Endothelial cell of umbilical vein (primary cell): ENCODE results near the gene AK8. TPM values are rescaled to one million over a fixed set of nuclear protein-coding genes. Genes with fewer than 3 reads are reported as not detected.

Experiments used
- BruUV-seq: library from RNA; stranded (reverse); fragments of 400-500 nt; replicated peaks from 2 replicates; lab custom pipeline; 2021; lab: Mats Ljungman, UMichigan
- CTCF ChIA-PET: fragments of 300-600, 350-600 bp; sonication (Branson Sonifier 250); formaldehyde crosslinking; loops from one replicate; lab custom pipeline; 2021; ENCODE audit warnings: antibody characterized with exemption, inconsistent platforms; lab: Charles Lee
- POLR2A ChIA-PET: fragments of 300-600, 350-600 bp; sonication (Branson Sonifier 250); formaldehyde crosslinking; loops from one replicate; lab custom pipeline; 2021; ENCODE audit warnings: antibody characterized with exemption, inconsistent platforms; lab: Charles Lee
- DNase-seq: peaks from one replicate; pipeline ENCODE4 v3.0.0-alpha.2; 2011; ENCODE audit warnings: low read depth, low spot score
- FAIRE-seq: peaks from 2 replicates; lab custom pipeline; 2011; peaks lifted over from hg19 to GRCh38; lab: Jason Lieb, UNC
- H2AFZ ChIP-seq: 2 replicates; pipeline ENCODE4 v1.6.0; 2012; ENCODE audit warnings: low read depth, low read length, control low read depth, inconsistent platforms
- H3K27ac ChIP-seq: 2 replicates; pipeline ENCODE4 v1.5.1; 2011; ENCODE audit warnings: low read depth, mild to moderate bottlenecking, control low read depth, low read length, moderate library complexity; ENCODE audit not compliant: insufficient read depth
- H3K27me3 ChIP-seq, 2 experiments: 2 replicates each; pipeline versions ENCODE4 v1.6.0 to v1.6.1; 2011; ENCODE audit warnings: low read length in 2 of 2, mixed read lengths in 1 of 2; ENCODE audit not compliant: control insufficient read depth in 2 of 2, insufficient read depth in 2 of 2
- H3K36me3 ChIP-seq, 2 experiments: 2 replicates in 1 of 2; 3 replicates in 1 of 2; pipeline ENCODE4 v1.5.1; 2011; ENCODE audit warnings: low read length in 2 of 2, mild to moderate bottlenecking in 1 of 2, moderate library complexity in 1 of 2; ENCODE audit not compliant: control insufficient read depth in 2 of 2, insufficient read depth in 2 of 2; ENCODE audit errors: extremely low read depth in 1 of 2
- H3K4me1 ChIP-seq: 3 replicates; pipeline ENCODE4 v1.5.1; 2011; ENCODE audit warnings: mild to moderate bottlenecking, low read length; ENCODE audit not compliant: control insufficient read depth, insufficient read depth; ENCODE audit errors: extremely low read depth
- H3K4me2 ChIP-seq: 2 replicates; pipeline ENCODE4 v1.6.1; 2011; ENCODE audit warnings: low read length, control low read depth, mixed read lengths; ENCODE audit not compliant: insufficient read depth
- H3K4me3 ChIP-seq, 3 experiments: fragments of 200-600 bp in 1 of 3; sonication (generic), shearing (Covaris generic) in 1 of 3; replicated peaks in 1 of 3; 2 replicates each; pipeline ENCODE4 v1.5.1; 2011 to 2016; ENCODE audit warnings: control low read depth in 3 of 3, low read length in 3 of 3, mild to moderate bottlenecking in 2 of 3, inconsistent platforms in 1 of 3, low read depth in 1 of 3, moderate library complexity in 1 of 3; ENCODE audit not compliant: insufficient read depth in 1 of 3
- H3K79me2 ChIP-seq: 2 replicates; pipeline ENCODE4 v1.6.0; 2012; ENCODE audit warnings: low read length, inconsistent platforms; ENCODE audit not compliant: control insufficient read depth, insufficient read depth
- H3K9ac ChIP-seq: replicated peaks from 2 replicates; pipeline ENCODE3; 2011; ENCODE audit warnings: low read length, control low read depth; ENCODE audit not compliant: insufficient read depth; ENCODE audit errors: extremely low read depth
- H3K9me1 ChIP-seq: replicated peaks from 3 replicates; pipeline ENCODE4 v1.6.0; 2011; ENCODE audit warnings: mild to moderate bottlenecking, low read length; ENCODE audit not compliant: control insufficient read depth, insufficient read depth; ENCODE audit errors: extremely low read depth
- H3K9me3 ChIP-seq: replicated peaks from 2 replicates; pipeline ENCODE4 v1.5.1; 2012; ENCODE audit warnings: low read length, inconsistent platforms; ENCODE audit not compliant: control insufficient read depth, insufficient read depth
- H4K20me1 ChIP-seq: replicated peaks from 2 replicates; pipeline ENCODE3; 2011; ENCODE audit warnings: mild to moderate bottlenecking, low read length; ENCODE audit not compliant: control insufficient read depth, insufficient read depth; ENCODE audit errors: extremely low read depth
- CTCF ChIP-seq, 2 donors: IDR thresholded peaks; 1 replicate in 1 of 2; 2 replicates in 1 of 2; pipeline ENCODE4 v1.5.1; 2011; ENCODE audit warnings: low read length in 2 of 2, mild to moderate bottlenecking in 2 of 2, moderate library complexity in 2 of 2, control low read depth in 1 of 2, inconsistent platforms in 1 of 2, low read depth in 1 of 2; ENCODE audit not compliant: insufficient read depth in 1 of 2; ENCODE audit errors: extremely low read depth in 1 of 2
- EZH2 ChIP-seq: IDR thresholded peaks from 2 replicates; pipeline ENCODE4 v1.6.1; 2012; ENCODE audit warnings: borderline replicate concordance, low read depth, mild to moderate bottlenecking, moderate library complexity, low read length, inconsistent platforms; ENCODE audit not compliant: severe bottlenecking
- FOS ChIP-seq: IDR thresholded peaks from 2 replicates; pipeline ENCODE4 v1.6.1; 2011; ENCODE audit warnings: mild to moderate bottlenecking, low read length, moderate library complexity, borderline replicate concordance; ENCODE audit not compliant: insufficient read depth
- GATA2 ChIP-seq: IDR thresholded peaks from 2 replicates; pipeline ENCODE4 v1.7.0; 2011; ENCODE audit warnings: low read depth, mild to moderate bottlenecking, moderate library complexity, mixed read lengths, low read length; ENCODE audit not compliant: insufficient read length, insufficient read depth
- JUN ChIP-seq: IDR thresholded peaks from 2 replicates; pipeline ENCODE4 v1.6.1; 2011; ENCODE audit warnings: borderline replicate concordance, low read depth; ENCODE audit not compliant: insufficient read length, insufficient read depth
- MAX ChIP-seq: IDR thresholded peaks from 2 replicates; pipeline ENCODE4 v1.6.1; 2011; ENCODE audit not compliant: insufficient read depth, insufficient read length
- MYC ChIP-seq: IDR thresholded peaks from one replicate; pipeline ENCODE4 v1.6.1; 2011; ENCODE audit warnings: mild to moderate bottlenecking, low read depth, low read length
- POLR2A ChIP-seq: IDR thresholded peaks from 2 replicates; pipeline ENCODE4 v1.6.1; 2012; ENCODE audit warnings: low read depth, mild to moderate bottlenecking, control low read depth, low read length
- POLR2AphosphoS5 ChIP-seq: IDR thresholded peaks from 2 replicates; pipeline ENCODE4 v1.6.1; 2012; ENCODE audit warnings: low read depth, mild to moderate bottlenecking, control low read depth, low read length, moderate library complexity; ENCODE audit not compliant: insufficient read depth
- dilution Hi-C: fragments of 300-500 bp; cut with MboI; formaldehyde crosslinking; loops from one replicate; pipeline ENCODE4 v1.15.0; 2019; ENCODE audit warnings: low sequenced_read_pairs; ENCODE audit not compliant: extremely low pct_ligation_motif_present
- intact Hi-C: fragments of 100-400 bp; cut with micrococcal nuclease; formaldehyde crosslinking; loops from one replicate; pipeline ENCODE4 v1.10.0; 2022
- polyA plus RNA-seq, 4 experiments: library from polyadenylated mRNA; depleted of rRNA in 3 of 4; stranded (reverse) in 3 of 4; unstranded in 1 of 4; fragments of >200 nt; gene quantifications; 2 replicates each; pipeline versions ENCODE4 v1.2.1 to v1.2.3, GENCODE V29; 2011 to 2012; ENCODE audit warnings: missing spikeins in 1 of 4
- total RNA-seq: library from RNA; stranded (reverse); gene quantifications from 2 replicates; pipeline ENCODE4 v1.2.3, GENCODE V29; 2021

Gene AK8
- total and polyA plus RNA-seq, 2 donors (not counting 3 experiments of a cell fraction or from before 2014, with no cell fraction given) = 0.06 TPM; not detected in 1

GRCh38 chr9:132827366-132827765, 50.7 kb downstream of the AK8 start:
- intact Hi-C loops = no loop called here
- H3K27ac ChIP-seq = no peak overlapping the region
- H3K9me1 ChIP-seq = no peaks in the 10 kb centered on the region
- TF ChIP-seq MYC = no peak
- TF ChIP-seq POLR2A = no peak
- no peak for TF ChIP-seq GATA2
- TF ChIP-seq MAX = no peak
- no peak for TF ChIP-seq EZH2
- no peak for TF ChIP-seq FOS
- TF ChIP-seq CTCF (IDR thresholded peaks at IDR 0.05; ENCODE audit: extremely low read depth in 1 of 2, insufficient read depth in 1 of 2, low read depth in 1 of 2, low read length in 2 of 2) = no peak
- no peak for TF ChIP-seq POLR2AphosphoS5
- no peak for TF ChIP-seq JUN
- no peaks in the 10 kb centered on the region for H3K36me3 ChIP-seq
- POLR2A ChIA-PET = no interaction called here
- no peak overlapping the region for H3K4me3 ChIP-seq
- no peak overlapping the region for H3K4me2 ChIP-seq
- H3K9me3 ChIP-seq = no peaks in the 10 kb centered on the region
- CTCF ChIA-PET = no interaction called here
- H4K20me1 ChIP-seq = no peaks in the 10 kb centered on the region
- H3K4me1 ChIP-seq = no peaks in the 10 kb centered on the region
- H2AFZ ChIP-seq = no peak overlapping the region
- H3K9ac ChIP-seq = no peak overlapping the region
- BruUV-seq = no TSS peak
- dilution Hi-C loops = no loop called here
- FAIRE-seq (no peak), DNase-seq (no peak)
- H3K79me2 ChIP-seq = no peaks in the 10 kb centered on the region
- H3K27me3 ChIP-seq = peaks cover 2 to 6% of the 10 kb centered on the region in 2 experiments
